Glomerular endothelial cell (primary cell): ENCODE measurements around the gene NOS3. TPM values are rescaled to one million over a fixed set of nuclear protein-coding genes. Genes with fewer than 3 reads are reported as not detected.

ENCODE experiments used
- DNase-seq: peaks from one replicate; pipeline ENCODE4 v3.0.0-alpha.2; 2011; ENCODE audit warnings: low read depth, low spot score; ENCODE audit errors: extremely low read depth
- total RNA-seq: library from RNA; depleted of rRNA; stranded (reverse); fragments of >200 nt; gene quantifications from 2 replicates; pipeline ENCODE4 v1.2.3, GENCODE V29; 2015

The NOS3 gene
- total RNA-seq, 1 donor from 2014 or later: 22.0 TPM

DNA sequence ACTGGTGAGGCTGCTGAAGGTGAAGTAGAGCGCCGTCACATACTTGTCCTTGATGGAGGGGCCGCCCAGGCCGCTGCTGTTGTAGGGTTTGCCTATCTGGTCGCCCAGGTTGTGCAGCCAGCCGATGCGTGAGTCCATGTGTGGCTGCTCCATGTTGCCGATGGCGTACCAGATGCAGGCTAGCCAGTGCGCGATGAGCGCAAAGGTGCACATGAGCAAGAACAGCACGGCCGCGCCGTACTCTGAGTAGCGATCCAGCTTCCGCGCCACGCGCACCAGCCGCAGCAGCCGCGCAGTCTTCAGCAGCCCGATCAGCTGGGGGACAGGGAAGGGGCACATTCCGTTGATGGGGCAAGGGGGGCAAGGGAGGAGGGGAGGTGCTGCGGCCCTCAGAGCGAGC lies 39.3 kb upstream of the NOS3 start:
- DNase-seq: no peak

- DNase-seq: no peak
These were observed 38.3 kb upstream of the NOS3 start for GRCh38 chr7:150952331-150953050.

DNA sequence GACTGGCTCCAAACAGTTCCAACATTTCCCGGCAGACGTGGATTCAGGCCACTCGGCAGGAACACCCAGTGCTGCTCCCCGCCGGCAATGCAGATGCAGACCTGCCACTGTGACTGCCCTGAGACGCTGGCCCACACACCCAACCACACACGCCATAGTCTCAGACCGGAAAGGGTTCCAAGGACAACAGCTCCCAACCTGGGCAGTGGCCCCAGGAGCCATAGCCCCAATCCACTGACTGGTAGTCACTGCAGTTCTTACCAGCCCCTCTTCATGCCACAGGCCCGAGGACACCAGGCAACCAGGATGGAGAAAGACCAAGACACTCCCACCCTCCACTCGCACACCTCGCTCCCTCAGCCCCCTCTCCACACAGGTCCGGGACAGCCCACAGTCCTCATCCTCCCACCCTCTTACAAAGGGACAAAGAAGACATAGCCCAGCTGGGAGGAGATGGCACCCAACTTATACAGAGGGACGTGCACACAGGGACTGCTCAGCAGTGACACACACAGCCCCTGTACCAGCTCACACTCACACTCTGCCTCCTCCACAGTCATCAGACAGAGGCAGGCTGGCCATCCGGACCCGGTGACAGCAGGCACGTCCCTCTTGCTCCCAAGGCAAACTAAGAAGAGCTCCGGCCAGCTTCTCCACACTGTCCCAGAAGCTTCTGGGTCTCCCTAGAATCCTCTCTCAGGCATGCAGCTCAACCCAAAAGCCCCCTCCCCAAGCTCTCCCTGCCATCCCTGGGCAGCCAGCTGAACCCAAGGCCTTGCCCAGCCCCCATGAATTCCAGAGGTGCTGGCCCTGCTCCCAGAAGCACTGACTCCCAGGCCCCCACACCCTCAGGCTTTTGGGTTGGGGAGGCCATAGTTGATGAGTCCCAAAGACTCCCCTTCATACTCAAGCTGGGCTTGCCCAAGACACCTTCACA lies 37.5 kb upstream of the NOS3 start:
- DNase-seq: no peak

GRCh38 chr7:150954201-150954985 lies 36.4 kb upstream of the NOS3 start:
- DNase-seq: no peak

GRCh38 chr7:150954986-150955518 lies 35.8 kb upstream of the NOS3 start:
- no peak for DNase-seq

GRCh38 chr7:150955519-150956394 lies 35.1 kb upstream of the NOS3 start:
- DNase-seq: no peak

GRCh38 chr7:150956395-150957132 lies 34.3 kb upstream of the NOS3 start:
- DNase-seq: no peak

DNA sequence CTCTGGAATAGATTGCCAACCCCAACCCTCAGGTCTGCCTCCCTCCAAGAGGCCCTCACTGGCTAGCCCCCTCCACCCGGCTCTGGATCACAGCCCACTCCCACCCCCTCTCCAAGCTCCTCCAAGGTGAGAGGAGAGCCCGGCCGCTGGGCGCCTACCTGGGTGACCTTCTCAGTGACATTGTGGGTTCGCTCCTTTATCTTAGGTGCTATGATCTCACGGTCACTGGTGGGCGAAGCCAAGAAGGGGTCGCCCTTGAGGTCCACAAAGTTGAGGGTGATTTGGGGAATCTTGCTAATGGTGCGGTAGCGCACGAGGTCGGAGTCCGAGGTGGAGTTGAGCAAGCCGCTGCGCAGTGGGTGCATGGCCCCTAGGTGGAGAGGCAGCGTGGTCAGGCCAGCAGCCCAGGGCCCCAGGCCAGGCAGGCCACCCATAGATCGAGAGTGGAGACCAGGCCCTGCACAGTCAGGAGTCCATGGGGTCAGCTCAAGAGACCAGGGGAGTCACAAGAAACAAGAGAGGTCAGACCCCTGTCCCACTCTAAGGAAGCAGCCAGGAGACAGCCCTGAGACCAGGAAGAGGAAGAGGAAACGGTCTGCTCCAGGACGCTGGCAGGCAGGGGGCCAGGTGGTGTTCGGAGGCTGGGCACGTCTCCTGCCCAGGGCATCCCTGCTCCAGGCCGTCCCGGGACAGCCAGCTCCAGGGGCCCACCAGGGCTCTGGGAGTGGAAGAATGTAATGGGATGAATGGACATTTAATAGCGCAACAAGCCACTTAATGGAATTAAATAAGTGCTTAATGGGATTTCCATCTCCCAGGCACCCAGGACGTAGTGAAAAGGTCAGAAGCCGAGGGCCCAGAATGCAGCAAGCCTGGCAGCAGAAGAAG lies 33.4 kb upstream of the NOS3 start:
- no peak for DNase-seq

DNA sequence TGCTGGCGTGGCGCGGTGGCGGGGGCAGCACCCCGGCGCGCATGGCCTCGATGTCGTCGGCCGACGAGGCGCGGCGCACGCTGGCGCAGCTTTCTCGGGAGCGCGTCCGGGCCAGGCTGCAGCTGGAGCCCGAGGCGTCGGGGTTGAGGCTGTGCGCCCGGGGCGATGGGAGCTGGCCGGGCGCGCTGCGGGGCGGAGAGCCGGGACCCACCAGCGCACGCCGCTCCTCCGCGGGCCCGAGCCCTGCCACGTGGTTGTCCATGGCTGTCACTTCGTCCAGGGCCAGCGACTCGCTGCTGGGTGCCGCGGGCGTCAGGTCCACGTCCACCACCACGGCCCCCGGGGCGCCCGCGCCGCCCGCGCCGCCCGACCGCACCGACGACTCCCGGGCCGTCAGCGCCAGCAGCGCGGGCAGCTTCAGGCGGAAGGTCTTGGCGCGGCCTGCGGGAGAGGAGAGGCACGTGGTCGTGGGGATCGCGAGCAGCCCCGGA lies 32.7 kb upstream of the NOS3 start:
- DNase-seq: no peak

GRCh38 chr7:150958597-150958996 lies 32.2 kb upstream of the NOS3 start:
- no peak for DNase-seq

GRCh38 chr7:150959081-150959480 lies 31.7 kb upstream of the NOS3 start:
- DNase-seq: no peak

GRCh38 chr7:150959739-150960734 lies 30.8 kb upstream of the NOS3 start:
- no peak for DNase-seq

- DNase-seq: no peak
These were observed 29.1 kb upstream of the NOS3 start for GRCh38 chr7:150961510-150962289.

DNA sequence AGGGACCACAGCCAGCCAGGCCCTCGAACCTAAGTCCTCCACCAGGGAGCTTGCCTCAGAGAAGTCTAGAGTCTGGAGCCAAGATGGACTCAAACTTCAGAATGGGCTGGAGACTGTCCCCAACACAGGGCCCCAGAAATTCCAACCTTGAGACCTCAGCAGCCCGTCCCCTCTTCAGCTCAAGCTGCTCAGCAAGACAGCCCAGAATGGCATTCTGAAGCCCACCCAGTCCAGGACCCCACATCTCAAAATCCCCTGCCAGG lies 28.6 kb upstream of the NOS3 start:
- no peak for DNase-seq

DNA sequence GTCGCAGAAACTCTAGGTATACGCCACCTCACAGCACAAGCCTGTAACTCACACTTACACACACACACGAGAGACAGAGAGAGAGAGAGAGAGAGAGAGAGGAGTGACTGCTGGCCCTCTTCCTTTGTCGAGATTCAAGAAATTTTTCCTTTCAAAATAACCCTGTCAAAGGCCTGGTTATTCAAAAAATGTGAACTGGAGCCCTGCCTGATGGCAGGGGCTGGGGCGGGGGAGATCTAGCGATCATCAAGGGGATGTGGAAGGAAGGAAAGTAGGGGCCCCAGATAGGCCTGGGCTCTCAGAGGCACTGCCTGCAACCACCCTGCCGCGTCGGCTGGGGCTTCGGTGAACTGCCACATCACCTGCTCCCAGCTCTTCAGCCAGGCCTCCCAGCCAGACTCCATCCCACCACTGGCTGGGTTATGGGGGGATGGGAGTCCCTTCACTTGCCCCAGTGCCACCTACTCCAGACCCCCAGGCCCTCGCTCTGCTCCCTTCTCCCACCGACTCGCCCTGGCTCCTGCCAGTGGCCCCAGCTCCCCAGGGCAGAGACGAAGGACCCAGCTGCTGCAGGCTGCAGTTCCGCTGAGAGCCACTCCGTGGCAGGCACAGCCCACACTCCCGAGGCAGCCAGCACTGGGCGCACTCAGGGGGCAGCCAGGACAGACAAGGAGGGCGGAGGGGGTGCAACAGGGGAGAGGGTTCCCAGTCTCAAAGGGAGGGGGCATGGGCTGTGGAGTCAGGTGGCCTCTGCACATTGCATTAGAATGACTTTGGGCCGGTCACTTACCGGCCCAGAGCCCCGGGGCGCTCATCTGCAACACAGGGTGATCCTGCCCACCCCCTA lies 28.0 kb upstream of the NOS3 start:
- DNase-seq: no peak
